Kidney (tissue), 14 donors: ENCODE data around the gene SLC25A39. TPM values are rescaled to one million over a fixed set of nuclear protein-coding genes. Genes with fewer than 3 reads are reported as not detected.

ENCODE experiments used
- DNase-seq, 5 donors: peaks; one replicate each; pipeline ENCODE4 v3.0.0-alpha.2; 2013 to 2020
- FAIRE-seq: peaks from 2 replicates; lab custom pipeline; 2012; peaks lifted over from hg19 to GRCh38; lab: Jason Lieb, UNC
- H3K27ac ChIP-seq, 2 donors: one replicate each; pipeline ENCODE4 v1.7.0; 2013; ENCODE audit warnings: low read depth in 2 of 2, low read length in 2 of 2, inconsistent platforms in 1 of 2
- H3K27me3 ChIP-seq: one replicate; pipeline ENCODE4 v1.7.1; 2013; ENCODE audit warnings: low read length, inconsistent platforms; ENCODE audit not compliant: control insufficient read depth, insufficient read depth
- H3K36me3 ChIP-seq, 3 donors: one replicate each; pipeline versions ENCODE4 v1.7.0 to v1.7.1; 2013; ENCODE audit warnings: low read length in 3 of 3, control low read depth in 1 of 3, inconsistent platforms in 1 of 3; ENCODE audit not compliant: insufficient read depth in 3 of 3, control insufficient read depth in 2 of 3
- H3K4me1 ChIP-seq, 3 donors: one replicate each; pipeline versions ENCODE4 v1.7.0 to v1.7.1; 2013; ENCODE audit warnings: low read length in 3 of 3, inconsistent platforms in 1 of 3, low read depth in 1 of 3; ENCODE audit not compliant: control insufficient read depth in 2 of 3, insufficient read depth in 2 of 3
- H3K4me3 ChIP-seq, 3 donors: one replicate each; pipeline versions ENCODE4 v1.7.0 to v1.8.1; 2013; ENCODE audit warnings: low read length in 3 of 3, control low read depth in 1 of 3, inconsistent platforms in 1 of 3
- H3K9ac ChIP-seq, 3 donors: one replicate each; pipeline versions ENCODE4 v1.7.0 to v1.7.1; 2013; ENCODE audit warnings: low read length in 3 of 3, control low read depth in 1 of 3, inconsistent platforms in 1 of 3
- H3K9me3 ChIP-seq, 3 donors: one replicate each; pipeline versions ENCODE4 v1.7.0 to v1.7.1; 2013; ENCODE audit warnings: low read length in 3 of 3, control low read depth in 1 of 3, inconsistent platforms in 1 of 3; ENCODE audit not compliant: control insufficient read depth in 2 of 3, insufficient read depth in 1 of 3
- CTCF ChIP-seq: IDR thresholded peaks from 3 replicates; pipeline ENCODE4 v1.5.1; 2012; ENCODE audit warnings: mild to moderate bottlenecking, moderate library complexity, borderline replicate concordance; ENCODE audit not compliant: insufficient read depth; ENCODE audit errors: extremely low read depth
- intact Hi-C: fragments of 100-400 bp; cut with DNase I; formaldehyde crosslinking; loops from one replicate; pipeline ENCODE4 v1.11.1; 2022
- polyA plus RNA-seq: library from polyadenylated mRNA; stranded (reverse); fragments of 350-450 nt; fragmentation: Illumina TruSeq; extraction: RNeasy Lipid Tissue Mini Kit (QIAGEN cat#74804); gene quantifications from one replicate; pipeline ENCODE4 v1.2.3, GENCODE V29; 2014; ENCODE audit warnings: low read depth, low replicate concordance; ENCODE audit not compliant: insufficient read depth
- total RNA-seq: library from RNA; stranded (reverse); fragmentation: NEBNext Ultra II Directional; extraction: Animal tissue kit (Norgen Biotek cat#: 25700); gene quantifications from one replicate; pipeline ENCODE4 v1.2.1, GENCODE V29; 2021
- donor health status: control.
- donor health status: control.
- donor health status: control.
- donor health status: control.
- donor health status: control.
- donor health status: DM: yes; HTN: yes; CAD: no.
- donor health status: Normal renal cell carcinoma (clear cell type).

The SLC25A39 gene
- total and polyA plus RNA-seq, 2 donors from 2014 or later, result 107 to 389 TPM

DNA sequence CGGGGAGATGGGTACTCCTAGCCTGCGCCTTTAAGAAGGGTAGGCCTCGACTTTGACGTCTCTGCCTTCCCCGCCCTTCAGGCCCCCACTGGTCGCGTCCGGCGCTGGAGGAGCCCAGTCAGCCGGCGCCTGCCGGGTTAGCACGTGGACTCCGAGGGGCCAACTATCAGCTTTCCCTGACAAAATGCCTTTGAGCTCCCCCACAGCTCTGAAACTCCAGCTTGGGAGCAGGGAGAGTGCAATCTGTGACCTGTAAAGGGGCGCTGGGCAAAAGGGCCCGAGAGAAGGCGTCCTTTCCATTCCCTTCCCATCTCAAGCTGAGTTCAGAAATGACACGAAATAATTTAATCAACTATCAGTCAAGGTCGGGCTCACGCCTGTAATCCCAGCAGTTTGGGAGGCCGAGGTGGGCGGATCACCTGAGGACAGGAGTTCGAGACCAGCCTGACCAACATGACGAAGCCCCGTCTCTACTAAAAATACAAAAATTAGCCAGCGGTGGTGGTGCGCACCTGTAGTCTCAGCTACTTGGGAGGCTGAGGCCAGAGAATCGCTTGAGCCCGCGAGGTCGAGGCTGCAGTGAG, 2.3 kb upstream of the SLC25A39 start:
- H3K9ac ChIP-seq, result no peak overlapping the region
- peak overlapping the region in 2 of 3 donors; percentile 16 to 49 for H3K4me3 ChIP-seq
- peaks cover 0 to 6% (median 2%) of the 10 kb centered on the region in 3 donors for H3K36me3 ChIP-seq
- intact Hi-C loops, result loop anchor here (5.0 kb wide), 1 partner anchor 115 kb away; no protein-coding TSS in a partner anchor
- H3K27ac ChIP-seq, result peak overlapping the region in 1 of 2 donors; percentile 63
- TF ChIP-seq CTCF, result peak; percentile 53
- H3K27me3 ChIP-seq, result no peaks in the 10 kb centered on the region
- DNase-seq (peak; percentile 97 to 99 (median 98)), FAIRE-seq (no peak)
- no peaks in the 10 kb centered on the region for H3K9me3 ChIP-seq
- H3K4me1 ChIP-seq, result peaks cover 0 to 16% (median 0%) of the 10 kb centered on the region in 3 donors

DNA sequence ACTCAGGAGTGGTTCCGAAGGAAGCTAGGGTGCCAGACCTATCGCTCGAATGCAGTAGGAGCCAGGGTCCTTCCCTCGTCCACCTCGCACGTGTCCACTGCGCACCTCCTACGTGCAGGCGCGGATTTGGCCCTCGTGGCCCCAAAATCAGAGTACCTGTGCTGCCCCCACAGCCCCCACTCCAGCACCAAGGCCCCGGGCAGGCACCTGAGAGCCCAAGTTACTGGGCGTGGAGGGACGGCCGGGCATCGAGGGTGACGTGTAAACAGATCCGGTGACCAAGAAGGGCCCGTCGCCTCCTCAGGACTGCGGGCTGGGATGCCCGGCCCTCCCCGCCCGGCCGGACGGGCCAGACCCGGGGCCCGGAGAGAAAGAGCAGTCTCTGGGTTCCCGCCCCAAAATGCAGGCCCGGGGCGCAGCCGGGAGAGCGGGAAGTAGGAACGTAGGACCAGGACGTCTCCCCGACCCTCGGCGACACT, 492 bp downstream of the SLC25A39 start:
- Histone ChIP-seq H3K36me3 (peaks cover 0 to 25% (median 16%) of the 10 kb centered on the region in 3 donors), H3K4me3 (peak overlapping the region; percentile 60 to 80 (median 77)), H3K27me3 (no peaks in the 10 kb centered on the region), H3K9me3 (no peaks in the 10 kb centered on the region), H3K9ac (peak overlapping the region; percentile 15 to 86 (median 78)), H3K27ac (peak overlapping the region; percentile 32 to 48), H3K4me1 (peaks cover 0 to 14% (median 0%) of the 10 kb centered on the region in 3 donors)
- DNase-seq (peak in 3 of 5 donors; percentile 22 to 72 (median 38)), FAIRE-seq (no peak)
- TF ChIP-seq CTCF, result no peak
- intact Hi-C loops, result no loop called here

GRCh38 chr17:44323359-44324091, 1.1 kb downstream of the SLC25A39 start:
- Histone ChIP-seq H3K4me1 (peaks cover 0 to 14% (median 0%) of the 10 kb centered on the region in 3 donors), H3K9ac (peak overlapping the region; percentile 15 to 86 (median 78)), H3K9me3 (no peaks in the 10 kb centered on the region), H3K4me3 (peak overlapping the region; percentile 60 to 80 (median 77)), H3K27me3 (no peaks in the 10 kb centered on the region), H3K27ac (no peak overlapping the region), H3K36me3 (peaks cover 0 to 25% (median 16%) of the 10 kb centered on the region in 3 donors)
- intact Hi-C loops, result no loop called here
- no peak for TF ChIP-seq CTCF
- no peak for DNase-seq
- FAIRE-seq, result no peak
